Activated T-cell treated with anti-CD3 and anti-CD28 coated beads, Interleukin-2, amount 50 U/mL, for 1 hour (primary cell): Measurements from ENCODE around the gene CEP44.
"Not testable (repeated sequence)": the region's sequence is repeated elsewhere in the genome, so short reads cannot be mapped to it uniquely, and the experiment has no call there.

ENCODE experiments used
- DNase-seq: peaks from one replicate; pipeline ENCODE4 v3.0.0-alpha.2; 2020

CEP44 gene

DNA sequence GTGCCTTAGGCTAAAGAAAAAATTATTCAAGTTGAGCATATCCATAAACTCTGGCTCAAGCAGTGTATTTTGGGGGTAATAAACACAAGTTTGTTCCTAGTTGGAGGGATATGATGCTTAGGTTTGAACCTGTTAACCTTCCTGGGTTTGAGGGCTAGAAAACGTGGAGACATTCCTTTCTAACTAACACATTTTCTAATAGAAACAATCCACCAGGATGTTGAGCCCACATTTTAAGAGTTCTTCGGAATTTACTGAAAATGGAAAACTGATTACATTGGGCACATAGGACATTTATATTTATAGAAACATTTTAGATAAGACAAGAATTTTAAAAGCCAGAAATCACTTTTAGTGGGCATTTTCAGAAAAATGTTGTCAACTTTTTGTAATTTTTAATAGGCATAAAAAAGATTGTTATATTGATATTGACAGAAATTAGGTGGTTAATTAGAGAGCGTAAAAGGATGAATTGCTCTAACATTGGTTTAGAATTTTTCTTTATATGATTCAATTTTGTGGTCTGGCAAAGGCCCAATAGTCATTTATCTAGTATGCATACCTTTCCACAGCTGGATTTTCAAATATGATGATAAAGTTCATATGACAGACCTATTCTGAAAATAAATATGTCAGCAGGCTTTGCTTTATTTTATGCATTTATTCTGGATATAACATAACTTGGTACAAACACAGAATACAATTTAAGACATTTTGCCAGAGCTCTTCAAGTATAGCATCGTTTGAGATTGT is 49.2 kb downstream of the CEP44 start:
- DNase-seq: no peak

DNA sequence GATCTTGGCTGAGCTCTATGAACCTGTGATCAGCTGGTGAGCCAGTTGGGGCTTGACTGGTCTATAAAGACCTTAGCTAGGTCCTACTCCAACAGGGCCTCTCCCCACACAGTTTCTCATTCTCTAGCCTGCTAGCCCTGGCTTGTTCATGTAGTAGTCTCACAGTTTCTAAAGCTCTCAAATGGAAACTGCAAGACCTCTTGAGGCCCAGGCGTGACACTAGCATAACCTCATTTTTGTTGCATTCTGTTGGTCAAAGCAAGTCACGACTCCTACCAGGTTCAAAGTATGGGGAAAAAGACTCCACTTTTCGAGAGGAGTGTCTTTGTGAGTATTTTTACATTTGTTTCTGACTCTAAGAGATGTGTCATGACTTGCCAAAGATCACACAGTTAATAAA is 50.9 kb downstream of the CEP44 start:
- no peak for DNase-seq

DNA sequence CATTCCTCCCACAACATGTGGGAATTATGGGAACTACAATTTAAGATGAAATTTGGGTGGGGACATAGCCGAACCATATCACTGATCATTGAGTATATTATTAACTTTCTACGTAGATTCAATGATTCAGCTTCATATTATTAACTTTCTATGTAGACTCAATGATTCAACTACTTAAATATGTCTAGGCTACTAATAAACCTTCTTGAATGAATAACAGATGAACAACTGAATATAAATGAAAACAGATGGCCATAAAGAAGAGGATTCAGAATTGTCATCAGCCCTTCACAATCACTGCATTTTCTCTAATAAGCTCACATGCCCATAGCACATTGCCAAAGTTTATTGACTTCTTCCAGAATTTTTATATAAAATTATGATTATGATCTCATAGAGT is 57.0 kb downstream of the CEP44 start:
- no peak for DNase-seq

DNA sequence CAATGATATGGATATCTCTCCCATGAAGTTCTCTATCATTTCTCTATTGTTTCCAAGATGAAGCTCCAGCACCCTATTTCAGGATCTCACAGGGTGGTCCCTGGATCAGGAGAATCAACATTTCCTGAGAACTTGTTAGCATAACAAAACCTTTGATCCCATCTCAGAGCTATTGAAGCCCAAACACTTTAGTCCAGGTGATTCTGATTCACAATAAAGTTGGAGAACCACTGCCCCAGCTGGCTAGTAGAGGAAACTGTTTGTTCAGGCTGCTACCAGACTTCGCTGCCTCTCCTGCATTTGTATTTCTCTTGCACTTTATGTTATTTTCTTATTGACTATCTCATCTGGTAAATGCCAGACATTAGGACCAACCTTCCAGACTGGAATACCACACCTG is 65.4 kb downstream of the CEP44 start:
- DNase-seq: no peak

DNA sequence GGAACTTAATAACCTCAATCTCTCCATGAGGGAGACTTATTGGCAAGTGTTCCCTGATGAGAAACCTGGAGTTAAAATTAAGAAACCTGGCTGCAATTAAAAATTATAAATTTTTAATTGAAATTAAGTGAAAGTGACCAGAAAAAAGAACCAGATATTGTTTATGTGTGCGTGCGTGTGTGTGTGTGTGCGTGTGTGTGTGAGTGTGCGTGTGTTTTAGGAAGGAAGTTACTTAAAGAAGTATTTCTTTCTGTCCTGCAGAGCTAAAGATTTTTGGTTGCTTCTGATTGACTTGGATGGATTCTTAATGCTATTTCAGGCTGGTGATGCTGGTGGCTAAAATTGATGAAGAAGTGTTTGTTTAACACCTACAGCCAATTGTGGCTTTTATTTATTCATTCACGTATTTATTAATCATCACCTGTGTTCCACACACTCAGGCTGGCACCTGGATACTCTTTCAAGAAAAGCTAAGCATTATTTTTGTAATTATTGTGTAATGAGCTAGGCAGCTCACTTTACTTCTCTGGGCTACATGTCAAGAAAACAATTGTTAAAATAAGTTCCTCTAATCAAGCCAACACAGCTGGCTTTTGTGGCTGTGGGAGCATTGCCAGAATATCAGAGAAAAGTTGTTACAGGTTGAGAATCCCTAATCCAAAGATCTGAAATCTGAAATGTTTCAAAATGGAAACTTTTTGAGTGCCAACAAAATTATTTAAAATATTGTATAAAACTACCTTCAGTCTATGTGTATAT is 68.5 kb downstream of the CEP44 start:
- no peak for DNase-seq

DNA sequence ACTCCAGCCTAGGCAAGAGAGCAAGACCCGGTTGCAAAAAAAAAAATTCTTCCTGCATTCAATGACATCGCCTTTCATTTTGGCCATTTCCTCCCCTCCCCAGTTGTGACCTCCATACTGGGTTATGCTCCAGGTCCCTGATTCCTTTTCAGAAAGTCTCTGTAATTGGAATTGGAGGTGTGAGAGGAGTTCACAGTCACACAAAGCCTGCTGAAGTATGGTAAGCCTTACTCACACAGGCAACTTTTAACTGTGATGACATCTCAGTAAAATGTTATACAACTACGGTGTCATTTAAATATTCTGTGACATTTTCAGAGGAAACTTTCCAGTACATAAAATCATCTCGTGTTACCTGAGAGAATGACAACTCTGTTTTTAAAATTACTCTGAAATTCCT is 73.6 kb downstream of the CEP44 start:
- DNase-seq: no peak

DNA sequence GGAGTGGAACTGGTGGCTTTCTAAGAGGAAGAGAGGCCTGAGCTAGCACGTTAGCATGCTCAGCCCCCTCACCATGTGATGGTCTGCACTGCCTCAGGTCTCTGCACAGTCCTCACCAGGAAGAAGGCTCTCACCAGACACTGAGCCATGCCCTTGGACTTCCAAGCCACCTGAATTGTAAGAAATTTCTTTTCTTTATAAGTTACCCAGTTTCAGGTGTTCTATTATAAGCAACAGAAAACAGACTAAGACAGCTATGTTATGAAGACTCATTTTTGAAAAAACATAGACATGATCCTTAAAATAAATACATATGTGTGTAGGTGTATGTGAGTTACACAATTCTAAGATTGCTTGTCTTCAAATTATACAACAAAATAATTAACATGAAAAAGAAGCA is 74.7 kb downstream of the CEP44 start:
- no peak for DNase-seq

DNA sequence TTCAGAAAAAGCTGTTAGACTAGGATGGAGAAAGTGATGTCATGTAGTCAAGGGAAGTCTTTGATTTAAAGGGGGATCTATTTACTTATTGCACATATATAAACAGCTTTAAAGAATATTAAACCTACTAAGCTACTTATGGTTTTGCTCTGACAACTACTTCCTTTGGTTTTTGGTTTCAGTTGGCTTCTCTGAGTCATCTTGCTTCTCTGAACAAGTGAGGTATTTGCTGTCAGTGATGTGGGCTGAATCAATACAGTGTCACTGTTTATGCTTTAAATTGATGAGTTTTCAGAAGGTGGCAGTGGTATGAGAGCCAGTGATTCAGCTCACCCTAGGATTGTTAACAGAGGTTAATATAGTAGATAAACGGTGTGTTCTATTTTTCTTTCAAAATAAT is 75.1 kb downstream of the CEP44 start:
- DNase-seq: no peak

DNA sequence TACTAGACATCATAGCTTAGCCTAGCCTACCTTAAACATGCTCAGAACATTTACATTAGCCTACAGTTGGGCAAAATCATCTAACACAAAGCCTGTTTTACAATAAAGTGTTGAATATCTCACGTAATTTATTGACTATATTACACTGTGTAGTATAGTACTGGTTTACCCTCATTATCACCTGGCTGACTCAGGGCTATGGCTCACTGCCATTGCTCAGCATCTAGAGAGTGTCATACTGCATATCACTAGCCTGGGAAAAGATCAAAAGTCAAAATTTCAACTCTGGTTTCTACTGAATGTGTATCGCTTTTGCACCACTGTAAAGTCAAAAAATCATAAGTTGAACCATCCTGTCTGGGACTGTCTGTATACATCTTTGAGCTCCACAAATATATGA is 78.6 kb downstream of the CEP44 start:
- DNase-seq: no peak

DNA sequence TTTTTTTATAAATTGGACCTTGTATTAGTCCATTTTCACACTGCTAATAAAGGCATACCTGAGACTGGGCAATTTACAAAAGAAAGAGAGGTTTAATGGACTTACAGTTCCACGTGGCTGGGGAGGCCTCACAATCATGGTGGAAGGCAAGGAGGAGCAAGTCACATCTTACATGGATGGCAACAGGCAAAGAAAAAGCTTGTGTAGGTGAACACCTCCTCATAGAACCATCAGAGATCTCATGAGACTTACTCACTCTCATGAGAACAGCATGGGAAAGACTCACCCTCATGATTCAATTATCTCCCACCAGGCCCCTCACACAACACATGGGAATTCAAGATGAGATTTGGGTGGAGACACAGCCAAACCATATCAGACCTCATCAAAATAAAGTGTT is 80.1 kb downstream of the CEP44 start:
- not testable (repeated sequence) for DNase-seq

DNA sequence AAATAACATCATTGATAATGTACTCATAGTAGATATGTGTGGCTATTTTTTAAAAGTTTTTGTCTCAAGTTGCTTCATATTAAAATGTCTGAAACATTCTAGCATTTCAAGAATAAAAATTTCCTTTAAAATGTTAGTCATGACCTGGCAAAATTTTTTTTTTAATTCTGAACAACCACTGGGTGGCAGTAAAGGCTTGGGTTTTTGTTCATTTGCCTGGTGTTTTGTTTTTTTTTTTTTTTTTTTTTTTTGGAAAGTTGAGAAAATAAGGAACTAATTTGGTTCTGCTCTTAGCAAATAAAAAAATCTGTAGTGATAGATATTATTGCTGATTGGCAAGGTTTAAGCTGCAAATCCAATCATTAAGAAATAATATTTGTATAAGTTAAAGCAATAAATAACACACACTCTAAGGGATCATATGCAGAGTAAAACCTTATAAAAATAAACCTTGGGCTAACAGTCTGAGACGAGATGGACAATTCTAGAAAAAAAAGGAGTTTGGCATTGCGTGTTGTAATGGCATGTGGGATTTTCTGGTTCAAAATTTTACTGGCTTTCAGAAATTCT is 81.4 kb downstream of the CEP44 start:
- no peak for DNase-seq

DNA sequence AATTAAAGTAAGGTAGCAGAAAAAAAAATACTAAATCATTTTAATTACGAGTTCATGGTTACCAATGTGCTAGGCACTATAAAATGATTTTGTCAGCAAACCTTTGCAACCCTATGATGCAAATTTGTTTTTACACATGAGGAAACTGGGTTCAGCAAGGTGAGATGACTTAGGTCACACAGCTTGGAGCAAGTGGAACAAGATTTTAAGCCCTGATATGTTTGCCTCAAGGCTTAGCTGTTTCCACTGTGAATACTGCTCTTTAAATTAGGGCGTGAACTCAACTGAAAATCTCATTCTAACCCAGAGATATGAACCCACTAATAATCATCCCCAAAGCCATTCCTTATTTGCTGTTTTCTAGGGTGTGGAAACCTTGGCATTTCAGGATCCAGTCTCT is 86.3 kb downstream of the CEP44 start:
- DNase-seq: no peak

DNA sequence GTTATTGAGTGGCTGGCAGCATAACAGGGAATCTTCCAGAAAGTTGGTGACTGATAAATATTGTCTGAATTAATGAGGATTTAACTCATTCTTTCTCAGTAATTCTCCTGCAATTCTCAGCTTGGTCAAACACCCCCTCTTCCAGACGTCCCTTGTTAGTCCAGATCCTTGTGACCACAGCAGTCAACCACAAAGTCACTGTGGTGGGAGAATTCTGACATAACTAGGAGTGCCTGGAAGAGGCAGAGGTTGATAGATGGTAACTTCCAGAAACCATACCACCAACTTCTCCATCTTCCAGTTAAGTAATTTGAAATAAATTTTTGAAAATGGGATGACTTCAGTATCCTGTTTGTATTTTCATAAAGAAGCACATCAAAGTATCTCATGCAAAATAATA is 90.1 kb downstream of the CEP44 start:
- DNase-seq: no peak

DNA sequence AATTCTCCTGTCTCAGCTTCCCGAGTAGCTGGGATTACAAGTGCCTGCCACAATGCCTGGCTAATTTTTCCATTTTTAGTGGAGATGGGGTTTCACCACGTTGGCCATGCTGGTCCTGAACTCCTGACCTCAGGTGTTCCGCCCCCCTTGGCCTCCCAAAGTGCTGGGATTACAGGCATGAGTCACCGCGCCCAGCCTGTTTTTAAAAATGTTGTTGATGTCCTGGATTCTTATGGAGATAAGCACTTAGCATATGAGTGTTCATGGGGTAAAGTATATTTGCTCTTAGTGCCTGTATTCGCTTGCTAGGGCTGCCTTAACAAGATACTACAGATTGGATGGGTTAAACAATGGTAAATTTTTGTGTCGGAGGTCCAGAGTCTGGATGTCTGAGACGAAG is 91.7 kb downstream of the CEP44 start:
- no peak for DNase-seq

DNA sequence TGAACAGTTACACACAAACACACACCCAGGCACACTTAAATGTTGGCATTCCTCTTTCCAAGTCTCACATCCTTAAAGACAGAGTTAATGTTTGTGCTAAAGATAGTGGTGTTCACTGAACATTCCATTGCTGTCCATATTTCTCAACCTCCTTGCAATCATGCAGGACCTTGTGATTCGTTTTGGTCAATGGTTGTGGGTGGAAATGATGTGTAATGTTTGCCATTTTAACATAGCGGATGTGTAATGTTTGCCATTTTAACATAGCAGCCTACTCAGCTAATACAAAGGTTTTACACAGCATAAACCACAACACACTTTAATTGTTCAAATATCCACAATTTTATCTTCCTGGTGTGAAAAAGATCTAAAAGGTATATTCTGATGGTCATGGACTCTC is 93.9 kb downstream of the CEP44 start:
- no peak for DNase-seq

DNA sequence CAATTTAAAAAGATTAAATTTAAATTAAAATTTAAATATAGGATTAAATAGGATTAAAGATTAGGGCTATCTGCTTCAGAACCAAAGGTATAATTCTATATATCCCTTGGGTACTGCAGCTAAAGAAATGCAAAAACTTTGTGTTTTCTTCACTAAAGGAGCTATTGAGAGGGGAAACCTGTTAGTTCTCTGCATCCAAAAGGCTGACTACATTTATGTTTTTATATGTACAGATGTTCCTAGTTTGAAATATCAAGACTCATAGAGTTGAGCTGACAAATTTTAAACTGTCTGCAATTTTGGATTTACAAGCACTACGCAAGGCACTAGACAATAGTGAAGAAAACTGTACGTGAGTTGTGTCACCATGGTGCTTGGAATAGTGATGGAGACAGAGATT is 95.2 kb downstream of the CEP44 start:
- DNase-seq: no peak

DNA sequence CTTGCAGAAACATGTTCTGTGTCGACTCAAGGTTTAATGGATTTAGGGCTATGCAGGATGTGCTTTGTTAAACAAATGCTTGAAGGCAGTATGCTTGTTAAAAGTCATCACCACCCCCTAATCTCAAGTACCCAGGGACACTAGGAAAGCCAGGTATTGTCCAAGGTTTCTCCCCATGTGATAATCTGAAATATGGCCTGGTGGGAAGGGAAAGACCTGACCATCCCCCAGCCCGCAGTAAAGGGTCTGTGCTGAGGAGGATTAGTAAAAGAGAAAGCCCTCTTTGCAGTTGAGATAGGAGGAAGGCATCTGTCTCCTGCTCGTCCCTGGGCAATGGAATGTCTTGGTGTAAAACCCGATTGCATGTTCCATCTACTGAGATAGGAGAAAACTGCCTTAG is 96.5 kb downstream of the CEP44 start:
- not testable (repeated sequence) for DNase-seq

DNA sequence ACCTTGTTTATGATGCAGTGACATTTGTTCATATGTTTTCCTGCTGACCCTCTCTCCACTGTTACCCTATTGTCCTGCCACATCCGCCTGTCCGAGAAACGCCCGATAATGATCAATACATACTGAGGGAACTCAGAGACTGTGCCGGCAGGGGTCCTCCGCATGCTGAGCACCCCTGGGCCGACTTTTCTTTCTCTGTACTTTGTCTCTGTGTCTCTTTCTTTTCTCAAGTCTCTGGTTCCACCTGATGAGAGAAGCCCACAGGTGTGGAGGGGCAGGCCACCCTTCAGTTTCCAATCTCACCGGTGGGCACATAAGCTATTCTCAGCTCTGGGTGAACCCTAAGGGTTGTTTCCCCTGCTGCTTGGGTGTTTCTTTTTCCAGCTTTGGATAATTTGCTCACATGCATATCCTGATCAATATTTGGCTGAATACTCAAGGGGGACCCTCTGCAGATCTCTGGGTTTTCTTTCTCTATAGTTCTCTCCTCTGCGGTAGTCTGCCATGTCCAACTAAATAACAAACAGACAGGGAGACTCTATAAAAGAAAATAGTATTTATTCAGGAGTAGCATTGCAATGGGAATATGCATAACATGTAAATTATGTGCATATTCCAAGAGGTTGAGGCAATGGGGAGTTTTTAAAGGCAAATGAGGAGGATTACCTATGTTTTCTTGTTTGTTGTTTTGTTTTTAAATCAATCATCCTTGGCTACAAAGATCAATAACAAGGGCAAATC is 97.2 kb downstream of the CEP44 start:
- DNase-seq: no peak

DNA sequence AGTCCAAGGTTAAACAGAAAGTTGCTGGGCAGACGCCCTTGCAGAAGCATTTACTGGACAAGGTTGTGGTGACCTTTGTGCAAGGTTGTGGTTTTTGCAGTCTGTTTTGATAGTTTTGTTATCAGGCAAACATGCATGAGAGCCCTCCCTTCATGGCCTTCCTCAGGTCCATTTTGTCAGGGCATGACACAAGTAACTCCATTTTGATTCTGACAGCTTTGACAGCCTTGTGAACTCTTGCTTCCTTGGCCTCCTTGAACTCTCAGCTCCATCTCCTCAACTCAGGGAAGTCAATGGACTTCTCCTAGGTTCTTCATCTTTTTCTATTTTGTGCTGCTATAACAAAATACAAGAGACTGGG is 97.7 kb downstream of the CEP44 start:
- DNase-seq: no peak
